Coronary artery (tissue), 2 donors: ENCODE data around the gene CTNNBL1.
"Not testable (repeated sequence)": the region's sequence is repeated elsewhere in the genome, so short reads cannot be mapped to it uniquely, and the experiment has no call there.

Experiments used
- DNase-seq: peaks from one replicate; pipeline ENCODE4 v3.0.0-alpha.2; 2017; ENCODE audit warnings: low spot score
- H3K27ac ChIP-seq, 2 donors: fragments of 200-600 bp; sonication (generic); one replicate each; pipeline ENCODE4 v1.5.1; 2016 to 2019
- H3K4me3 ChIP-seq: fragments of 200-600 bp; sonication (generic); 2 replicates; pipeline ENCODE4 v1.5.1; 2016; ENCODE audit warnings: mild to moderate bottlenecking, moderate library complexity
- CTCF ChIP-seq: fragments of 200-600 bp; sonication (generic); IDR thresholded peaks from one replicate; pipeline ENCODE4 v1.5.1; 2019; ENCODE audit warnings: antibody characterized with exemption

CTNNBL1 gene

DNA sequence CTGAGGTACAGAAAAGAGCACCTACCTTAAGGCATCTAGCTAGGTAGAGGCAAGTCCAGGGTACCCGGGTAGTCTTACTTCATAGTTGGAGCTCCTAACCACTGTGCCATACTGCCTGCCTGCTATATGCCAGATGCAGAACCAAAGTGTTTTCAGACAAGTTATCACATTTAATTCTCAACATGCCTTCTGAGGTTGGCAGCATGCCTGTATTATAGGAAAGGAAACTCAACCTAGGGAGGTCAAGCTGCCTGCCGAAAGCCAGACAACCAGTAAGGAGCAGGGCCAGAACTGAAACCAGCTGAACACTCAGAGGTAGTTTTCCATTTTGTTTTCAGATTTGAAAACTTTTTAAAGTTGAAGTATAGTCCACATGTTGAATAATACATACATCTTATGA is 5.4 kb downstream of the CTNNBL1 start:
- Histone ChIP-seq H3K27ac (no peak overlapping the region), H3K4me3 (no peak overlapping the region)
- no peak for TF ChIP-seq CTCF
- DNase-seq = no peak

GRCh38 chr20:37700301-37700700 is 6.5 kb downstream of the CTNNBL1 start:
- Histone ChIP-seq H3K4me3 (no peak overlapping the region), H3K27ac (no peak overlapping the region)
- no peak for DNase-seq
- no peak for TF ChIP-seq CTCF

GRCh38 chr20:37701676-37702075 is 7.8 kb downstream of the CTNNBL1 start:
- H3K4me3 ChIP-seq, DNase-seq, H3K27ac ChIP-seq: not testable (repeated sequence)

DNA sequence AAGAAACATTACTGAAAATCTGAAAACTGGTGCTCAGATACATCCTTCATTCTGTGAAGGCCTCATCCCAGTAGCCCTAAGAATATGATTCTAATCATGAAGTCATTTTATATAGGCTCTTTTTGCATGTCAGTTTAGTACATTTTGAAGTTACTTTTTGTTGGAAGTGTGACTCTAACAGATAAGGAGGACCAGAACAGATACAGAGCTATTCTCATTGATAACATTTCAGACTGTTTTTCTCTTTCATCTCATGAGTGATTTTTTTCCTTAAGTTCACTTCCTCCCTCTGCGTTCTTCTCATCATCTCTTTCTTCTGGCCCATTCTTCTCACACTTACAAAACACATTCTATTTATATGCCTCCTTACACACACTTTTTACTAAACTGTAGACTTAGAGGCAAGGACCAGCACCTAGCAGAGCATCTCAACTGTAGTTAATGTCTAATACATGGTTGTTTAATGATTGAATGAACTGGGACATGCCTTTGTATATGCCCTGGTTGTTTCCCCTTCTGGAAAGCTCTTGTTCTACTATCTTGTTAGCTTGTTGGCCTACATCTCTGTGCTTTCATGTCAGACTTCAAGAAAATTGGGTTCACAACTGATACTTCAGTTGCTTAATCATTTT is 8.7 kb downstream of the CTNNBL1 start:
- no peak overlapping the region for H3K4me3 ChIP-seq
- TF ChIP-seq CTCF = no peak
- no peak overlapping the region for H3K27ac ChIP-seq
- no peak for DNase-seq

DNA sequence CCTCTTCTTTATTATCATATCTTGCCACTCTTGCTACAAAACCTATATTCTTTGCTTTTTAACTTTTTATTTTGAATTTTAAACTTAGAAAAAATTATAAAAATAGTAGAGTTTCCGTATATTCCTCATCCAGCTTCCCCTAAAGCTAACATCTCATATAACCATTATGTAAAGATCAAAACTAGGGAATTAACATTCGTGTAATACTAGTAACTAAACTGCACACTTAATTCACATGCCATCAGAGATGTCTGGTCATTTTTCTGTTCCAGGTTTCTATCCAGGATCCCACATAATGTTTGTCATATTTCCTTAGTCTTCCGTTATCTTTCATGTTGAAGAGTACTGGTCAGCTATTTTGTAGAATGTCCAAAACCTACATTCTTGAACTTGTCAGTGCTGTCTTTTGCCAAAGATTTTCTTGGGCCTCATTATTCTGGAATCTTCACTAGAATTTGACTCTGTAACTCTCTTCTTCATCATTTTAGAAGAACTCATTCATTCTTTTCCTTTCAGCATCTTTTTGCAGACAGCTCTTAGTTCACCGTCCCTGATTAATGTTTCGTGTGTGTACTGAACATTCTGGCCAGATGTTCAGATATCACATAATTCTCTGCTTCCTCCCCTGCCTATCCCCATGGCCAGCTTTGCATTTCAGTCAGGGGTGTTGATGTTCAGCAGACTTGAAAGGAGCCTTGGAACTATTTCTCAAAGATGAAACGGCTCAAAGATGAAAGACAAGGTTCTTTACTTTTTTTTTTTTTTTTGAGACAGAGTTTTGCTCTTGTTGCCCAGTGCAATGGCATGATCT is 9.4 kb downstream of the CTNNBL1 start:
- DNase-seq = no peak
- no peak for TF ChIP-seq CTCF
- no peak overlapping the region for H3K4me3 ChIP-seq
- H3K27ac ChIP-seq = no peak overlapping the region

DNA sequence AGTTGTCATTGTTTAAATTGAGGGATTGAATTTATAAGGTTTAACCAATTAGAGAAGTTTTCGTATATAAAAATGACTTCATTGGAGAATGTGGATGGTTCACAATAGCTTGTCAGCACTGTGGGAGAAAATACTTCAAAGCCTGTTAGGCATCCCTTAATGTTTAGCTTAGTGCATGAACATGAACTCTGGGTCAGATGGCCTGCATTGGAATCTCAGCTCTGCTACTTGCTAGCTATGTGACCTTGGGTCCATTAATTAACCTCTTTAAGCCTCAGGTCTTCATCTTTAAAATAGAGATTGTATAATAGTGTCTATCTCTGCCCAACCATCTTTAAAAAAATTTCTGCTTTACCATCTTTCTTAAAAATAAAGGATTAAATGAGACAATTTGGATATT is 11.1 kb downstream of the CTNNBL1 start:
- no peak for DNase-seq
- H3K27ac ChIP-seq = no peak overlapping the region
- H3K4me3 ChIP-seq = no peak overlapping the region

DNA sequence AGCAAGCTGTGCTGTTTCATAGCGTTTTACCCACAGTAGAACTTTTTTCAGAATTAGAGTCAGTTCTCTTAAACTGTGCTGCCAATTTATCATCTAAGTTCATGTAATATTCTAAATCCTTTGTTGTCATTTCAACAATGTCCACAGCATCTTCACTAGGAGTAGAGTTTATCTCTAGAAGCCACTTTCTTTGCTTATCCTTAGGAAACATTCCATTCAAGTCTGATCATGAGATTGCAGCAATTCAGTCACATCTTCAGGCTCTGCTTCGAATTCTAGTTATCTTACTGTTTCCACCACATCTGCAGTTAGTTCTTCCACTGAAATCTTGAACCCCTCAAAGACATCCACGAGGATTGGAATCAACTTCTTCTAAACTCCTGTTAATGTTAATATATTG is 12.5 kb downstream of the CTNNBL1 start:
- no peak for DNase-seq
- H3K4me3 ChIP-seq = no peak overlapping the region
- no peak overlapping the region for H3K27ac ChIP-seq
- no peak for TF ChIP-seq CTCF

More for the DNA sequence above, 11.1 kb downstream of the CTNNBL1 start:
- TF ChIP-seq CTCF = no peak
